B cell (primary cell): ENCODE data around the gene SERPINI1.

Experiments used
- CTCF ChIP-seq: fragments of 200-600 bp; IDR thresholded peaks from one replicate; pipeline ENCODE4 v1.8.0; 2022; ENCODE audit warnings: antibody characterized with exemption, mild to moderate bottlenecking
- EZH2 ChIP-seq: IDR thresholded peaks from 2 replicates; pipeline ENCODE4 v1.6.1; 2012; ENCODE audit warnings: borderline replicate concordance, low read depth, mild to moderate bottlenecking, moderate library complexity, low read length; ENCODE audit not compliant: insufficient read depth, poor library complexity, severe bottlenecking

- TF ChIP-seq CTCF, result no peak
- no peak for TF ChIP-seq EZH2
Measured at GRCh38 chr3:167852216-167852615, 116.7 kb downstream of the SERPINI1 start.
